Measurements from ENCODE around the gene BOLA3.

Gene BOLA3, protein sequence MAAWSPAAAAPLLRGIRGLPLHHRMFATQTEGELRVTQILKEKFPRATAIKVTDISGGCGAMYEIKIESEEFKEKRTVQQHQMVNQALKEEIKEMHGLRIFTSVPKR

GRCh38 chr2:74147727-74148456, at the start of gene BOLA3:
Gene BOLA3 (minus strand): TSS chr2:74147912. CDS start chr2:74147874, 38 bp downstream.
- DNase-seq (ENCODE audit: extremely low spot score): peak; percentile 97
- peak; percentile 81 for TF ChIP-seq CTCF (IDR thresholded peaks at IDR 0.05; ENCODE audit: control extremely low read depth, extremely low read depth, low read depth, missing control alignments)
- ChIA-PET POLR2A (interaction anchor here (0.8 kb wide), 1 partner anchor 51 kb away, joined by 3 read pairs; the partner anchor contains the start of gene MTHFD2), CTCF (interaction anchor here (0.7 to 13.3 kb wide), 35 partner anchors 9 to 323 kb away, joined by 3 to 177 read pairs (median 4); partner anchors contain the start of genes MOB1A and STAMBP)

- TF ChIP-seq CTCF (IDR thresholded peaks at IDR 0.05; ENCODE audit: control extremely low read depth, extremely low read depth, low read depth, missing control alignments): no peak
- DNase-seq (ENCODE audit: extremely low spot score): no peak
- ChIA-PET CTCF (interaction anchor here (0.7 to 6.8 kb wide), 6 partner anchors 8 to 53 kb away, joined by 3 to 75 read pairs (median 10); partner anchors contain the start of gene MOB1A), POLR2A (interaction anchor here (0.5 to 1.4 kb wide), 2 partner anchors 12 to 18 kb away, joined by 3 to 5 read pairs; partner anchors contain the start of gene MOB1A)
Measured at GRCh38 chr2:74197049-74197448, 49.3 kb upstream of the BOLA3 start.

GRCh38 chr2:74194799-74195198, 47.1 kb upstream of the BOLA3 start:
- CTCF ChIA-PET: no interaction called here

DNA sequence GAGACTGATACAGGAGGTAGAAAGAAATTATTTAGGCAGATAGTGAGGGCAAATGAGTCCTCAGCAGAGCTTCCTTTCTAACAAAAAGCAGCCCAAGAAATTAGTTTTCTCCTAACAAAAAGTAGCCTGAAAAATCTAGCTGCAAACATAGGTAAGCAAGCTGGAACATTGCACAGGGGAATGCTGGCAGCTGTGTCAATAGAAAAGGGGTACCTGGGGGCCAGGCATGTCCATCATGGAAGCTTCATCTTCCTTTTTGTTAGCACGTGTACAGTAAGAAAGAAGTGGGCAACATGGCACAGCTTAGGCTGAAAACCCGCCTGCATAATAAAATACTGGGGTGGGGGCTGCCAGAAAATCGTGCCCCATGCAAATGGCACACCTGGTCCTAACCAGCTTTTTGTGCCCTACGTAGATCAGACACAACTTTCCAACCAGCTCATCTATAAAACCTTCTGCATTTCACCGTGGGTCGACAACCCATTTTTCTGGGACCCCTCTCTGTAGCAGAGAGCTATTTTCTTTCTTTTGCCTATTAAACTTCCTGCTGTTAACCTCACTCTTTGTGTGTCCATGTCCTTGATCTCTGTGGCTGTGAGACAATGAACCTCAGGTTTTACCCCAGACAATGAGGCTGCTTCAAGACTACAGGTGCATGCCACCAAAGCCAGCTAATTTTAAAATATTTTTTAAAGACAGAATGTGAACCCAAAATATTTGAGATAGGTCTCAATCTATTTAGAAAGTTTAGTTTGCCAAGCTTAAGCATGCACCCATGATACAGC, 44.1 kb upstream of the BOLA3 start:
- no peak for TF ChIP-seq CTCF (IDR thresholded peaks at IDR 0.05; ENCODE audit: control extremely low read depth, extremely low read depth, low read depth, missing control alignments)
- ChIA-PET CTCF (interaction anchor here (1.0 to 2.6 kb wide), 6 partner anchors 10 to 45 kb away, joined by 3 to 10 read pairs (median 6); partner anchors contain the start of gene MOB1A), POLR2A (interaction anchor here (0.6 to 0.8 kb wide), 2 partner anchors 9 to 16 kb away, joined by 4 to 5 read pairs; no protein-coding TSS in a partner anchor)
- no peak for DNase-seq (ENCODE audit: extremely low spot score)

More at GRCh38 chr2:74194799-74195198, 47.1 kb upstream of the BOLA3 start:
- TF ChIP-seq CTCF (IDR thresholded peaks at IDR 0.05; ENCODE audit: control extremely low read depth, extremely low read depth, low read depth, missing control alignments): no peak
- DNase-seq (ENCODE audit: extremely low spot score): no peak
- POLR2A ChIA-PET: no interaction called here

GRCh38 chr2:74188696-74189095, 41.0 kb upstream of the BOLA3 start:
- no peak for DNase-seq (ENCODE audit: extremely low spot score)
- ChIA-PET CTCF (interaction anchor here (3.1 kb wide), 1 partner anchor 9 kb away, joined by 15 read pairs; the partner anchor contains the start of gene MTHFD2), POLR2A (interaction anchor here (0.7 to 1.3 kb wide), 3 partner anchors 11 to 452 kb away, joined by 3 to 10 read pairs (median 5); partner anchors contain the start of genes MTHFD2 and TPRKB)
- no peak for TF ChIP-seq CTCF (IDR thresholded peaks at IDR 0.05; ENCODE audit: control extremely low read depth, extremely low read depth, low read depth, missing control alignments)
